Effector memory CD8-positive, alpha-beta T cell (primary cell): Measurements from ENCODE around the gene IL5RA.

ENCODE experiments used
- ATAC-seq: fragments of 150-1000 bp; cut with Tn5 transposase; replicated peaks from 2 replicates; pipeline ENCODE4 v1.10.0; 2021; ENCODE audit warnings: mild to moderate bottlenecking, moderate library complexity
- DNase-seq, 3 experiments: peaks; one replicate each; pipeline ENCODE4 v3.0.0; 2021
- H3K27ac Mint-ChIP-seq, 2 donors: one replicate each; pipeline ENCODE4 v1.8.0; 2022; ENCODE audit warnings: mild to moderate bottlenecking in 2 of 2, mixed read lengths in 2 of 2, moderate library complexity in 2 of 2
- H3K27me3 Mint-ChIP-seq, 2 donors: one replicate each; pipeline ENCODE4 v1.8.0; 2022; ENCODE audit warnings: mixed read lengths in 2 of 2
- H3K36me3 Mint-ChIP-seq: one replicate; pipeline ENCODE4 v1.8.0; 2022; ENCODE audit warnings: mild to moderate bottlenecking, moderate library complexity, mixed read lengths; ENCODE audit not compliant: insufficient read depth
- H3K4me1 Mint-ChIP-seq, 2 donors: one replicate each; pipeline ENCODE4 v1.8.0; 2022; ENCODE audit warnings: low read depth in 2 of 2, mixed read lengths in 2 of 2
- H3K4me3 Mint-ChIP-seq, 2 donors: one replicate each; pipeline ENCODE4 v1.8.0; 2022; ENCODE audit warnings: mild to moderate bottlenecking in 2 of 2, mixed read lengths in 2 of 2, moderate library complexity in 2 of 2
- H3K9me3 Mint-ChIP-seq, 2 donors: one replicate each; pipeline ENCODE4 v1.8.0; 2022; ENCODE audit warnings: mixed read lengths in 2 of 2
- total RNA-seq, 9 experiments: gene quantifications; one replicate each; lab custom pipeline; 2026; lab: John Stamatoyannopoulos, UW

Gene IL5RA, protein sequence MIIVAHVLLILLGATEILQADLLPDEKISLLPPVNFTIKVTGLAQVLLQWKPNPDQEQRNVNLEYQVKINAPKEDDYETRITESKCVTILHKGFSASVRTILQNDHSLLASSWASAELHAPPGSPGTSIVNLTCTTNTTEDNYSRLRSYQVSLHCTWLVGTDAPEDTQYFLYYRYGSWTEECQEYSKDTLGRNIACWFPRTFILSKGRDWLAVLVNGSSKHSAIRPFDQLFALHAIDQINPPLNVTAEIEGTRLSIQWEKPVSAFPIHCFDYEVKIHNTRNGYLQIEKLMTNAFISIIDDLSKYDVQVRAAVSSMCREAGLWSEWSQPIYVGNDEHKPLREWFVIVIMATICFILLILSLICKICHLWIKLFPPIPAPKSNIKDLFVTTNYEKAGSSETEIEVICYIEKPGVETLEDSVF
- 1.1 to 9.1 (median 2.9) reads per million in 9 experiments for total RNA-seq

DNA sequence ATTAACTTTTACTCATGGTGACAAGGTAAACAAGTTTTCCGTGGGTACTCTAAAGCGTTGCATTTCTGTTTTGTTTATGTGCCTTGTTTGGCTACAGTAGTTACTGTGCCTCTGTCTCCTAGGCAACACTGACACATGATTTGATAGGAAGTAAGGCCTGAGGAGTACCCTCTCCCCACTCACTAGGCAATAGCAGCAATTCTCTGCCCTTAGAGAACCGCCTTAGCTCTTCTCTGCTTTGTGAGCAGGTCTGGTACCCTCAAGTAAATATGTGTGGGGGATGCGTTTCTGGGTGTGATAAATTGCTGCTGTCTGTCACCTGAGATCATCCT, at the start of gene IL5RA:
TSS of gene IL5RA (minus strand) at position 76 of the 332 bp plus-strand sequence. CDS start 5,390 bp downstream, outside the sequence.
- Mint-ChIP-seq H3K4me1 (peaks cover 16% of the 10 kb centered on the region in 2 donors), H3K4me3 (peak within 1 kb of the TSS; percentile 70 to 76), H3K9me3 (no peaks in the 10 kb centered on the region), H3K36me3 (peaks cover 19% of the 10 kb centered on the region), H3K27me3 (peaks cover 0 to 2% of the 10 kb centered on the region in 2 donors), H3K27ac (peak within 1 kb of the TSS; percentile 94 to 96)
- ATAC-seq (peak; percentile 90), DNase-seq (peak; percentile 46 to 60 (median 54))

DNA sequence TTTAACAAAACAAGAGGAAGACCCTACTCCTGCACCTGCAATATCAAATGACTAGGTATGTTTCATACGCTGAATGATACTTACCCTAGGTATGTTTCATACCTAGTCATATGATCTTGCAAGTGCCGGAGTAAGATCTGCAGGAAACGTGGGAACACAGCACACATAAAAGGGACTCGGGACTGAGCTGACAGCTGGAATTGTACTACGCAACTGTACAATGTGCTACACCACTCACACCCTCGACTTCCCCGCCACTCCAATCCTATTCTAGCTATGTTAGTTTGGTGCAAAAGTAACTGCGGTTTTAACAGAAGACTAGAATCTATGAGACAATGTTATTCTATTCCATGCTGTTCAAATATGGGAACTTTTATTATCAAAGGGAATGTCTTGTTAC, 47.3 kb upstream of the IL5RA start:
- Mint-ChIP-seq H3K36me3 (peaks cover 63% of the 10 kb centered on the region), H3K27ac (peak overlapping the region; percentile 21 to 41), H3K4me1 (peaks cover 25 to 32% of the 10 kb centered on the region in 2 donors), H3K9me3 (no peaks in the 10 kb centered on the region), H3K4me3 (no peak overlapping the region), H3K27me3 (no peaks in the 10 kb centered on the region)
- ATAC-seq (no peak), DNase-seq (no peak)

DNA sequence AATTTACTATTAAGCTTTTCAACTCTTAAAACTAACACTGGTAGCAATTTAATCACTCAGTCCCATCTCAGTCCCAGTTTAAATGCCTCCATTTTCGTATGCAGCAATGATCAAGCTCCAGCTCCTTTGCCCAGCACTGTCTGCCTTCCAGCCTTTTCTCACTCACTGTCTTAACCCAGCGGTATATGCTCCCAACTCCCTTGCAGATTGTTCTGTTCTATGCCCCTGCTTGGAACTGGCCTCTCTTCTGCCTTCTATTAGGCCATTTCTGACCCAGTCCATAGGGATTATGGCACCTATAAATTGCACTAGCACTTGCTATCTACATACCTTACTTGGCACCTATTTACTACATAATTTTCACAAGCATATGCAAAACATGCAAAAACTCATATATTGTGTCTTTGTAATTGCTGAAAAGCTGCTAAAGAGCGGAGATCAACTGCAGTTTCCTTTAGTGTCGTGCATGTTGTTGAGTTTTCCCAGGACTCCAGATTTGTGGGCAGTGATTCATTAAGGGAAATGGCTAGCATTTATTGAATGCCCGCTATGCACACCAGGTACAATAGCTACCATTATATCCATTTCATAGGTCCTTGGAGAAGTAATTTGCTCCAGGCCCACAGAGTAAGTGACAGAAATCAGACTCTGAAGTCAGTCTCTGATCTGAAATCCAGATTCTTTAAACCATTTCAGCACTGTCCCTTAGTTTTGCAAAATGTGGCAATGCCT, 44.9 kb upstream of the IL5RA start:
- Mint-ChIP-seq H3K27me3 (no peaks in the 10 kb centered on the region), H3K4me3 (no peak overlapping the region), H3K36me3 (peaks cover 75% of the 10 kb centered on the region), H3K27ac (peak overlapping the region; percentile 56 to 63), H3K4me1 (peaks cover 20 to 29% of the 10 kb centered on the region in 2 donors), H3K9me3 (no peaks in the 10 kb centered on the region)
- ATAC-seq (no peak), DNase-seq (no peak)

DNA sequence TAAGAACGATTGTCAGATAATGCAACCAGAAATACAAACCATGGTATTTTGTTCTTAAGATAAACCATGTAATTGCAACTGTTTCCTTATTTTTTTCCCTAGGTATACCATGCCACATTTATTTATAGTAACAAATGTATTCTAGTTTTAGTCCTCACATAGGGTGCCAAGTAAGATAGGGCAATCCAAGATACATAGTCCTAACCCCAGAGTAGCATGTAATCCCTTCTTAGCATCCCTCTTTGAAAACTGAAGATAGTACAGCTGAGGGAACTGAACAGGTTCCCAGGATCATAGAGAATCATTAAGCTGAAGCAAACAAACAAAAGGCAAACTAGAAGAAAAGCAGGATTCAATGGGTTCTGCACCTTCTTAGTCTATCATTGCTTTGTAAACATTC, 41.3 kb upstream of the IL5RA start:
- no peak for ATAC-seq
- H3K27ac Mint-ChIP-seq = peak overlapping the region in 1 of 2 donors; percentile 25
- peaks cover 11 to 24% of the 10 kb centered on the region in 2 donors for H3K4me1 Mint-ChIP-seq
- peaks cover 71% of the 10 kb centered on the region for H3K36me3 Mint-ChIP-seq
- H3K9me3 Mint-ChIP-seq = no peaks in the 10 kb centered on the region
- no peaks in the 10 kb centered on the region for H3K27me3 Mint-ChIP-seq
- H3K4me3 Mint-ChIP-seq = no peak overlapping the region
- DNase-seq = no peak

DNA sequence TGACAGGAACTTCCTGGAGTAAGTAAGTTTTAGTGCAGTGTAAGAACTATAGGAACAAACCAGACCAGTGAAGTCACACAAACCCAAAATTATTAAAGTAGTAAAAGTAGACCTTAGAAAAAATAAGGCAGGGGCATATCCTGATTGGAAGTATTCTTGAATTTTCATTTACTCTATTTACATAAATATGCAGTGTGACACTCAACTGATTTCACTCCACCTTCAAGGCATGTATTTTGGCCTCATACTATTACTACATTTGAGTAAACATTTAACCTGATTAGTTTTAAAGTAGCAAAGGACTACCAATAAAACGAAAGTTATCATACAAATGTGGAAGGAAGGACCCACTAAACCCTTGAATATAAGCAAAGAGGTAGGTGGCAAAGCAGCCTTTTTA, 39.4 kb upstream of the IL5RA start:
- peak overlapping the region; percentile 62 to 85 for H3K27ac Mint-ChIP-seq
- no peaks in the 10 kb centered on the region for H3K9me3 Mint-ChIP-seq
- H3K4me1 Mint-ChIP-seq = peaks cover 2 to 21% of the 10 kb centered on the region in 2 donors
- DNase-seq (no peak), ATAC-seq (no peak)
- H3K27me3 Mint-ChIP-seq = no peaks in the 10 kb centered on the region
- peaks cover 71% of the 10 kb centered on the region for H3K36me3 Mint-ChIP-seq
- no peak overlapping the region for H3K4me3 Mint-ChIP-seq

- no peaks in the 10 kb centered on the region for H3K9me3 Mint-ChIP-seq
- H3K4me1 Mint-ChIP-seq = peaks cover 4 to 26% of the 10 kb centered on the region in 2 donors
- H3K36me3 Mint-ChIP-seq = peaks cover 78% of the 10 kb centered on the region
- H3K4me3 Mint-ChIP-seq = no peak overlapping the region
- H3K27ac Mint-ChIP-seq = peak overlapping the region in 1 of 2 donors; percentile 74
- ATAC-seq (no peak), DNase-seq (no peak)
- H3K27me3 Mint-ChIP-seq = no peaks in the 10 kb centered on the region
Observed at GRCh38 chr3:3145831-3146230, 35.7 kb upstream of the IL5RA start.

DNA sequence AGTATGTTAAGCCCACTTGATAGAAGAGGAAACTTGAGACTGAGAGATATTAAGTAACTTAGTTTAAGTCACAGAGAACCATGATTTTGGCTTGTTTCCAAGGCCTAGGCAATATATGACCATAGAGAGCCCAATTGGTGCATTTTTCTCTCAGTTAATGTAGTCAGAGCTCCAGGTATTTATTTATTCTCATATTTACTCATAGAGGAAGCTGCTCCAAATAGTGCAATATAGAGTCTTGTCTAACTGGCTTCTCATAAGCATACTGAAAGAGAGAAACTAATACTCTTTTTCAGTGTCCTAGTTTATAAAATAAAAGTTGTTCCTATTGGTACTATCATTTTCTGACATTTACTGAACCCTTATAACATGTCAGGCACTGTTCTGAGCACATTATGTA, 31.8 kb upstream of the IL5RA start:
- H3K36me3 Mint-ChIP-seq = peaks cover 94% of the 10 kb centered on the region
- peak overlapping the region in 1 of 2 donors; percentile 22 for H3K27ac Mint-ChIP-seq
- ATAC-seq (no peak), DNase-seq (no peak)
- no peak overlapping the region for H3K4me3 Mint-ChIP-seq
- H3K9me3 Mint-ChIP-seq = no peaks in the 10 kb centered on the region
- peaks cover 8 to 22% of the 10 kb centered on the region in 2 donors for H3K4me1 Mint-ChIP-seq
- H3K27me3 Mint-ChIP-seq = no peaks in the 10 kb centered on the region

GRCh38 chr3:3137526-3137925, 27.4 kb upstream of the IL5RA start:
- Mint-ChIP-seq H3K36me3 (peaks cover 64% of the 10 kb centered on the region), H3K4me1 (peaks cover 22 to 45% of the 10 kb centered on the region in 2 donors), H3K9me3 (no peaks in the 10 kb centered on the region), H3K4me3 (no peak overlapping the region), H3K27ac (peak overlapping the region; percentile 14 to 74), H3K27me3 (no peaks in the 10 kb centered on the region)
- DNase-seq (no peak), ATAC-seq (no peak)

- no peaks in the 10 kb centered on the region for H3K27me3 Mint-ChIP-seq
- ATAC-seq (peak; percentile 69), DNase-seq (no peak)
- H3K27ac Mint-ChIP-seq = peak overlapping the region; percentile 14 to 74
- peaks cover 48% of the 10 kb centered on the region for H3K36me3 Mint-ChIP-seq
- H3K4me3 Mint-ChIP-seq = no peak overlapping the region
- H3K9me3 Mint-ChIP-seq = no peaks in the 10 kb centered on the region
- H3K4me1 Mint-ChIP-seq = peaks cover 19 to 48% of the 10 kb centered on the region in 2 donors
Observed at GRCh38 chr3:3134750-3135448, 24.7 kb upstream of the IL5RA start.

- no peaks in the 10 kb centered on the region for H3K27me3 Mint-ChIP-seq
- ATAC-seq = no peak
- no peak for DNase-seq
- H3K4me1 Mint-ChIP-seq = peaks cover 24 to 53% of the 10 kb centered on the region in 2 donors
- H3K27ac Mint-ChIP-seq = peak overlapping the region; percentile 62 to 74
- peaks cover 44% of the 10 kb centered on the region for H3K36me3 Mint-ChIP-seq
- no peaks in the 10 kb centered on the region for H3K9me3 Mint-ChIP-seq
- H3K4me3 Mint-ChIP-seq = no peak overlapping the region
Observed at GRCh38 chr3:3133500-3133899, 23.3 kb upstream of the IL5RA start.

- H3K9me3 Mint-ChIP-seq = no peaks in the 10 kb centered on the region
- peak overlapping the region; percentile 99 to 100 for H3K27ac Mint-ChIP-seq
- DNase-seq = no peak
- H3K4me1 Mint-ChIP-seq = peaks cover 35 to 57% of the 10 kb centered on the region in 2 donors
- ATAC-seq = no peak
- peak overlapping the region; percentile 97 to 100 for H3K4me3 Mint-ChIP-seq
- H3K36me3 Mint-ChIP-seq = peaks cover 50% of the 10 kb centered on the region
- no peaks in the 10 kb centered on the region for H3K27me3 Mint-ChIP-seq
Observed at GRCh38 chr3:3129579-3129978, 19.4 kb upstream of the IL5RA start.

- ATAC-seq (peak; percentile 45), DNase-seq (peak; percentile 41 to 58 (median 45))
- peak overlapping the region; percentile 97 to 100 for H3K4me3 Mint-ChIP-seq
- peaks cover 32 to 37% of the 10 kb centered on the region in 2 donors for H3K4me1 Mint-ChIP-seq
- H3K27ac Mint-ChIP-seq = peak overlapping the region; percentile 99 to 100
- H3K27me3 Mint-ChIP-seq = no peaks in the 10 kb centered on the region
- H3K9me3 Mint-ChIP-seq = no peaks in the 10 kb centered on the region
- peaks cover 47% of the 10 kb centered on the region for H3K36me3 Mint-ChIP-seq
Observed at GRCh38 chr3:3127432-3128010, 17.3 kb upstream of the IL5RA start.
